ENCODE data around the gene SKIC2. TPM values are rescaled to one million over a fixed set of nuclear protein-coding genes. Genes with fewer than 3 reads are reported as not detected.

The SKIC2 gene
- total and polyA plus RNA-seq, 10 of the 15 experiments (the other 5 are each of a cell fraction or from before 2014, with no cell fraction given) = 3.3 to 79.2 (median 32.5) TPM

DNA sequence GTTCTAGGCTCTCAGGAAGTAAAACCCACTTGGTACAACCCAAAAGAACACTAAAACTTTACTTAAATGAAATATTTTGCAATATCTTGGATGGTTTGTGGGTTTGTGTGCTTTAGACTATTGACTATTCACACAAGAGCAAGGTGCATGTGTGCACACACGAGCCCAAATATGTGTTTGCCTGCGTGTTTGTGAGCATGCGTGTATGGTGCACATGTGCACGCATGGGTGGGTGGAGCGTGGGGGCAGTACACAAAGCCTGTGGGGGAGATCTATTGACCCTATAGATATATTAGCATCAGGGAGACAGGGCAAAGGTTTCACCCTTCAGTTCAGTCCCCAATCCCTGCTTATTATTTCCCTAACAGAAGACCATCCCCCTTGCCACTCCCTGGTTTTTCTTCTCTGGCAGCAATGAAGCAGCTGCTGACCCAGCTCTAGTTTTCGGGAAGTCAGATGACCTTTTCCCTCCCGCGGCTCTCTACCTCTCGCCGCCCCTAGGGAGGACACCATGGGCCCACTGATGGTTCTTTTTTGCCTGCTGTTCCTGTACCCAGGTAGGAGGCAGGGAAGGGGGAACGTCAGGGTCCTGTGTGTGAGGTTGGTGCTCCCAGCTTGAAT lies 31.6 kb upstream of the SKIC2 start, which contains the start of gene C2:
Gene C2 (plus strand): TSS at position 476 of the 621 bp plus-strand sequence. CDS start 36 bp downstream, at position 512.
- DNase-seq (ENCODE audit: low read depth, low spot score) = no peak
- ATAC-seq = no peak
- peaks cover 1% of the 10 kb centered on the region; the same call in 1 of the 3 replicates for H3K9me3 ChIP-seq (replicated peaks; ENCODE audit: control insufficient read depth, insufficient read depth, low read length)
- SMC1A ChIA-PET (ENCODE audit: uncharacterized antibody, unreplicated experiment) = no interaction called here
- no peak within 1 kb of the TSS for H3K9ac ChIP-seq (ENCODE audit: control insufficient read depth, insufficient read depth, low read length)
- TF ChIP-seq TBL1XR1 (IDR thresholded peaks at IDR 0.05; ENCODE audit: low read depth, low read length) (no peak), MEF2B (IDR thresholded peaks at IDR 0.05; ENCODE audit: partially characterized antibody, poor library complexity, severe bottlenecking) (no peak), CEBPB (IDR thresholded peaks at IDR 0.05; ENCODE audit: borderline replicate concordance in 1 of 2, low read depth in 2 of 2, low read length in 2 of 2) (no peak), ETV6 (conservative IDR thresholded peaks at IDR 0.05 in 1 of 2, IDR thresholded peaks at IDR 0.05 in 1 of 2; ENCODE audit: borderline replicate concordance in 1 of 2, low read depth in 1 of 2) (no peak)
- TF ChIP-seq, protein P1, sequence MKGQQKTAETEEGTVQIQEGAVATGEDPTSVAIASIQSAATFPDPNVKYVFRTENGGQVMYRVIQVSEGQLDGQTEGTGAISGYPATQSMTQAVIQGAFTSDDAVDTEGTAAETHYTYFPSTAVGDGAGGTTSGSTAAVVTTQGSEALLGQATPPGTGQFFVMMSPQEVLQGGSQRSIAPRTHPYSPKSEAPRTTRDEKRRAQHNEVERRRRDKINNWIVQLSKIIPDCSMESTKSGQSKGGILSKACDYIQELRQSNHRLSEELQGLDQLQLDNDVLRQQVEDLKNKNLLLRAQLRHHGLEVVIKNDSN (IDR thresholded peaks at IDR 0.05; ENCODE audit: borderline replicate concordance, extremely low read length, insufficient read depth, low read depth, low read length) = no peak
- no peaks in the 10 kb centered on the region for H3K79me2 ChIP-seq (ENCODE audit: control insufficient read depth, insufficient read depth, low read length)
- no TSS peak for BruUV-seq (replicated peaks)
- no peak within 1 kb of the TSS for H3K4me2 ChIP-seq (ENCODE audit: control insufficient read depth, insufficient read depth)
- H3K4me1 ChIP-seq (ENCODE audit: control insufficient read depth, insufficient read depth, low read length) = no peaks in the 10 kb centered on the region
- in situ Hi-C loops (cut with MboI) = no loop called here
- RAD21 ChIA-PET (ENCODE audit: unreplicated experiment) = no interaction called here
- no peak within 1 kb of the TSS for H3K27ac ChIP-seq (ENCODE audit: control insufficient read depth, insufficient read depth)
- no peak for FAIRE-seq
- no peak within 1 kb of the TSS for H3K4me3 ChIP-seq
- H2AFZ ChIP-seq (ENCODE audit: control insufficient read depth, low read depth, low read length) = no peak within 1 kb of the TSS
- no peaks in the 10 kb centered on the region for H3K27me3 ChIP-seq (replicated peaks in 1 of 2; ENCODE audit: control insufficient read depth in 2 of 2, insufficient read depth in 2 of 2, low read length in 1 of 2)
- POLR2A ChIA-PET = no interaction called here
- CTCF ChIA-PET = interaction anchor here (1.0 kb wide), 1 partner anchor 191 kb away, joined by 3 read pairs; no protein-coding TSS in a partner anchor
- H3K36me3 ChIP-seq (ENCODE audit: control insufficient read depth in 2 of 2, insufficient read depth in 2 of 2, low read length in 1 of 2) = no peaks in the 10 kb centered on the region
- no peaks in the 10 kb centered on the region for H4K20me1 ChIP-seq (ENCODE audit: control insufficient read depth, insufficient read depth)
- intact Hi-C loops (cut with micrococcal nuclease; ENCODE audit: unreplicated experiment) = no loop called here
- 46% methylated on average over 11 of the region's 11 CpGs for WGBS (ENCODE audit: insufficient coverage, insufficient replicate concordance, low lambda C conversion rate, missing lambda C conversion rate)

Measured in GM12878 (cell line).